ENCODE measurements around the gene DLGAP3.

Gene DLGAP3

DNA sequence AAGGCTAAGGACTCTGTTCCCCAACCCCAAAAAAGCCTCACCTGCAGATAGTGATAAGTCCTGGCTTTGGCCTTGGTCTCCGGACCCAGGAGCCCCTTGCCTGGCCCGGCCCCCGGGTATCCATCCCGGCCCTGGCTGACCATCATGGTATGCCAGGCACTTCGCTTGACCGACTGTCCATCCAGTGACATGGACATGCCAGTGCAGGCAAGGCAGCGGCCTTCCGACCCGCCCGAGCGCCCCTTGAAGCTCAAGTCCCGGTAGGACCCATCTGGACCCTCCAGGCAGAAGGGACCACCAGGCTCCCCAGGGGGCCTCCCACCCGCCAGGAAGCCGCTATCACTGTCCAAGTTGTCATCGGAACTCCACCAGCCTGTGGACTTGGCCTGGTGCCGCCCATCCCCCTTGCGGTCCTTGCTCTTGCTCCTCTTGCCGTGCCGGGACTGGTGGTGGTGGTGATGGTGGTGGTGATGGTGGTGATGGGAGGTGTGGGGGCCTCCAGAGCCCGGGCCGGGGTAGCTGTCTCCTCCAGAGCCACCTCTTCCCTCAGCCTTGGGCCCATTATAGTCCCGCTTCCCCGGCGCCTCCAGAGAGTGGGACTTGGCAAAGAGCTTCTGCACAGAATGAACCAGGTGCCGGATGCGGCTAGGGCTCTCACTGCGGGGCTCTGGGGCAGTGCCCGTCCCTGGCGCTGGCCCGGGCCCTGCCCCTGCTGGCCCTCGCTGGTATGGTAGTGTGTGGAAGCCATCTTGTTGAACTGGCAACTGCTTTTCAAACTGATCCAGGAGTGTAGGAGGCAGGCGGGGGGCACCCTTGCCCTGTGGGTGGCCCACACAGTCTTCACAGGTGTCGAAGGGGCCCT lies 25.0 kb downstream of the DLGAP3 start:
- no peak for DNase-seq (ENCODE audit: low read depth)

DNA sequence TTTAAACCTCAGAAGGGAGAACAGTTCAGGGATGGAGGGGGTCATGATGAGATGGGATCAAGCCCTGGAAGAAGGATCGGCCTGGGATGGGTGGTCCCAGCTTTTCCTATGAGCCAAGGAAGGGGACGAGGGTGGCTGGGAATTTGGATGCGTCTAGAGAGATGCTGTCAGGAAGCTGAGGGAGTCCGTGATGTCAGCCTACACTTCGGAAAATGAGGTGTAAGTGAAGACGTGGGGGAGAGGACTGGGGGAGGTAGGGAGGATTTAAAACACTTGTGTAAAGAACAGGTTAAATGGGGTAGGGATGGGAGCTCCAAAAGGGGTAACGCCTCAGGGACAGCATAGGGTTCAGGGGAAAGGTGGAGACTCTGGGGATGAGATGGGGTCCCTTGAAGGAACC lies 27.5 kb downstream of the DLGAP3 start:
- DNase-seq (ENCODE audit: low read depth), result no peak

DNA sequence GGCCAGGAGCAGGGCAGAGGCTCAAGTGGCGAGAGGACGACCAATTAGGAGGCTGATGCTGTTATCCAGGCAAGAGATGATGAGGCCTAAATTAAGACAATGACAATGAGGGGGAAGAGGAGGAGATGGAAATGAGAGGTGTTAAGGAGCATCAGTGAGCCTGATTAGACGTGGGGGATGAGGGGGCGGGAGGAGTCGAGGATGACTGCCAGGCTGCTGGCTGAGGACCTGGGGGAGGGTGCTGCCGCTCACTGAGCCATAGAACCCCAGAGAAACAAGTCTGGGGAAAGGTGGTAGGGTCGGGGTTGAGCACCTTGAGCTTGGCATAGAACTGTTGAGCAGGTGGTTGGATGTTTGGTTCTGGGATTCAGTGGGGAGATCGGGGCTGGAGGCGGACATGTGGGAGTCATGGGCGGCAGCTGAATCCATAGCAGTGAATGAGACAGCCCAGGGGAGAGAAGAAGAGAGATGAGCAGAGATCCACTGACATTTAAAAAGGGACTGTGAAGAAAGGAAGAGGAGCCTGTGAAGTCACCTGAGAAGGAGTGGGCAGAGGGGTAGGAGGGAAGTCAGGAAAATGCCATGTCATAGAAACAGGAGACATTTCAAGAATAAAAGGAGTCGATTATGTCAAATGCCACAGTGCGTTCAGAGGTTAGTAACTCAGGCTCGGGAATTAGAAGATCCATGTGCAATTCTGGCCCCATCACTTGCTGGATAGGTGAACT lies 28.5 kb downstream of the DLGAP3 start:
- no peak for DNase-seq (ENCODE audit: low read depth)

DNA sequence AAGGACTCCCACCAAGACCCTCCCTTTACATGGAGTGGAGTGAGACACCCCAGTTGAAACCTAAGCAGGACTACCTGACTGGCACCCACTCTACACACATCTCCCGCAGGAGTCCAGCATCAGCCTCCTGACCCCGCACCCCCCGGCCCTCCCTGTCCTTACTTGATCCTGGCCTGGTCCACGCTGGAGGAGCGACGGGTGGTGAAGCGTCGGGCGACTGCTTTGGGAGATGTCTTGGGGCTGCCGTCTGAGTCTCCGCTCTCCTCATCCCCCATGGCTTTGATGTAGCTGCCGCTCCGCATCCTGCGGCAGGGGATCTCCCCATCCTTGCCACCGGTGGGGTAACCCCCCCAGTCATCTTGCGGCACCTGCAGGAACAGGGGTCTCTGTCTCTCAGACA lies 29.5 kb downstream of the DLGAP3 start:
- DNase-seq (ENCODE audit: low read depth), result no peak

DNA sequence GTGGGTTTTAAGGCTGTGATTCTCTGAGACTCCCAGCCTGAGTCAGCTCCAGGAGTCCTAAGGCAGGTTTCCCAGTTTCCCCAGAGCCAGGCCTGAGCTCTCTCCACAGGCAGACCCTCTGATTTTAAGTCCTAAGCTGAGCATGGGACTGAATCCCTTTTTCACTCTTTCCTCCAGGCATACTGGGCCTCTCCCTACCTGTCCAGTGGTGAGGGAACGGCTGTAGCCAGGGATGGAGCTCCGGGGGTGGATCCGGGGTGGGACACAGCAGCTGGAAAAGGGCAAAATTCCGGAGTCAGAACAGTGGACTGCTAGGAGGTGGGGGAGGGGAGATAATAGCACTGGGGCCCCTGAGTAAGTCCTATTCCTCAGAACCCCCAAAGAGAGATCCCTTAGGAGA lies 30.0 kb downstream of the DLGAP3 start:
- no peak for DNase-seq (ENCODE audit: low read depth)

DNA sequence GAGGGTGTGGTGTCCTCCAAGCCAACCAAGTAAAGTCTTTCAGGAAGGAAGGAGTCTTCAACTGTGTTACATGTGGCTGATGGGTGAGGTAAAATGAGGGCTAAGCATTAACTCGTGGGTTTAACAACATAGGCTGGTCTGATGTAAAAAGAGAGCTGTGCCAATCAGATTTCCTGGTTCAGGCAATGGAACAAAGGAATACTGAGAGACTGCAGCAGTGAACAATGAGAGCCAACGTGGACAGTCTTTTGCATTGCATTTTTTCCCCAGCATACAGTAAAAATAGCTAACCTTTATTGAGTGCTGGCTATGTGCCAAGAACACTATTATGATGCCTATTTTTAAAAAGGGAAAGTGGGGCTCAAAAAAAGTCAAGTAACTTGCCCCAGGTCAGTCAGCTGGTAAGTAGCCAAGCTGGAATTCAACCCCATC lies 31.1 kb downstream of the DLGAP3 start:
- no peak for DNase-seq (ENCODE audit: low read depth)

DNA sequence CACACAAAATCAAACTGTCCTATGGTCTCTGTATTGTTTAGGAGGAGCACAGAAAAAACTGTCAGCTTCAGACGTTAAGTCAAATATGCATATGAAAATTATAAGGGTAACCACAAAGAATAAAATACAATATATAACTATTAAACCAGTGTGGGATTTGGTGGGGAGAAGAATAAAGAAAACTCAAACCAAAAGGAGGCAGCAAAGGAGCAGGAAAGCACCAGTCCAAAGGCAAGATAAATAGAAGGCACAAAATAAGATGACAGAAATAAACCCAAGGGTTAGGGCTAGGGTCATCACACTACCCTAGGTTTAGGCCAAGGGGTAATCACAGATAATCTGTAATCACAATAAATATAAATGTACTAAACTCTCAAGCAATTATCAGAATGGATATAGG lies 32.8 kb downstream of the DLGAP3 start:
- no peak for DNase-seq (ENCODE audit: low read depth)

DNA sequence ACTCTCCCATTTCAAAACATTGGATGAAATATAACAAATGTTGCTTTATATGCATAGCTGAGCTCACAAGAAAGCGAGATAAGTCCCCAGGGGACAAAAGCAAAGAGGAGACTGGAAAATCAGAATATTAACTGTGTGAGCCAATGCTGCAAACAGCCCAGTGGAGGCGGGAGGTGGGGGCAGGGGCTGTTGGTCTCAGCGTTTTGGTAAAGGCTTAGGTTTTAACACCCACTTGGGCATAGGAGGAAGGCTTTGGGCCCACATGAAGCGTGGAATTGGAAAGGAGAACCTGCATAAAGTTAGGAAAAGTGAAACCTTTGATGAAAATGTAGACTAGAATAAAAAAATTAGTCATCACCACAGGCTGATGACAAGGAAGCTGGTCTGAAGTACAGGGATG lies 39.7 kb downstream of the DLGAP3 start:
- DNase-seq (ENCODE audit: low read depth), result no peak

DNA sequence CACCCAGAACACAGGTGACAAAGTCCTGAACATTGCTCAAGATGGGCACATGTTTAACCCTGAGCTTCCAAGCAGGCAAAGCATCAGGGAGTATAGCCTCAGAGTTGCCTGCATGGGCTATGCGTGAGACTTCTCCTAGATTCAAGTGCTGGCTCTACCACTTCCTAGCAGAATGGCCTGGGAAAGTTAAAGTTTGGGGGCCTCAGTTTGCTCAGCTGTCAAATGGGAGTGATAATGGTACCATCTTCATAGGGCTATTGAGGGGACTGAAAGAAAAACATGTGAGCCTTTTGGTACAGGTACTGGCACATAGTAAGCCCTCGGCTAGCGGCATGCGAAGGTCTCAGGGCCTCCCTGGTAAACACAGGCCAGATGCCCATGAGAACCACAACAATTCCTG lies 41.9 kb downstream of the DLGAP3 start:
- no peak for DNase-seq (ENCODE audit: low read depth)

DNA sequence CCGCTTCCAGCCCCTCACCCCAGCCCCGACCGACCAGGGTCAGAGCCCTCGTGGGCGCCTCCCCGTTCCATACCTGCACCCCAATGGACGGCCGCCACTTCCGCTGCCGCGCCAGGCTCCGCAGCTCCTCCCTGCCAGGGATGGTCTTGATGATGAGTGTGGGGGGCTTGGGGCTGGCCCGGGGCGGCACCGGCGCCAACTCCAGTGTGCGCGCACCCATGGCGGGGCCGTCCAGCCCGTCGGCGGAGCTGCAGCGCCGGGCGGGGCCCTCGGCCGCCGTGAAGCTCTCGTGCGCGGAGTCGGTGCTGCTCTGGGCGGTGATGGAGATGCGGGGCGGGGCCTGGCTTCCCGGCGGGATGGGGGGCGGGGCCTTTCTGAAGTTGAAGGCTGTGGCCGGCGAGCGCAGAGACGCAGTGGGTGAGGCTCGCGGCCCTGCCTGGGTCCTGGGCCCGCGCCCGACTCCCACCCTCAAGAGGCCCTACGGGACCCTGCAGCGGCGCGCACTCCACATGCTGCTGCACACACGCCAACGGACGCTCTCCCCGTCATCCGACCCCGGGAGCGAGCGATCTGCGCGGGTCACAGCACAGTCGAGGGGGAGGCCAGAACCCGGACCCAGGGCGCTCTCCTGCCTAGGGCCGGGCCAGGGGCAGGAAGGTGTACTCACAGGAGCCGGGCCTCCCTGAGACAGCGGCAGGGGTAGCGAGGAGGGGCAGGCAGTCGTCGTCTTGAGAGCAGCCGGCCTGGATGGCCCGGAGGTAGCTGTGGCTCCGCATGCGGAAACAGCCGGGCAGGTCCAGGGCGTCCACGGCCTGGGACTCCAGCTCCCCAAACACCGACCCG lies 43.8 kb downstream of the DLGAP3 start:
- no peak for DNase-seq (ENCODE audit: low read depth)

DNA sequence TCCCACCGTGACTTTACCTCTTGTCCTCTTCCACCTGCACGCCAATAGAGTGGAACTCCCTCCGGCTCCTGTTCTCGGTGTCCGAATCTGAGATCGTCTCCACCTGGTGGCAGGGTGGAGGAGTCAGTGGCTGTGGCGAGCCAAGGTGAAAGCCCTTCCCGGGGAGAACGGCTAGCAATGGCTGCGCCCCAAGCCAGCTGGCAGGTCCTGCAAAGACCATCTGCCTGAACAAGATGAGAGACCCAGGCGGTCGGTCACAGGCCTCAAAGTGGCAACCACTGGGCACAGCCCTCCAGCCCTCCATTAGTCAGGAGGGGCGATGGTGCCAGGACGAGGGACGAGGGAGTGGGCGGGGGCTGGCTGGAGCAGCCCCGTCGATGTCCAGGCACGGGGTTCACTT lies 44.5 kb downstream of the DLGAP3 start:
- no peak for DNase-seq (ENCODE audit: low read depth)

DNA sequence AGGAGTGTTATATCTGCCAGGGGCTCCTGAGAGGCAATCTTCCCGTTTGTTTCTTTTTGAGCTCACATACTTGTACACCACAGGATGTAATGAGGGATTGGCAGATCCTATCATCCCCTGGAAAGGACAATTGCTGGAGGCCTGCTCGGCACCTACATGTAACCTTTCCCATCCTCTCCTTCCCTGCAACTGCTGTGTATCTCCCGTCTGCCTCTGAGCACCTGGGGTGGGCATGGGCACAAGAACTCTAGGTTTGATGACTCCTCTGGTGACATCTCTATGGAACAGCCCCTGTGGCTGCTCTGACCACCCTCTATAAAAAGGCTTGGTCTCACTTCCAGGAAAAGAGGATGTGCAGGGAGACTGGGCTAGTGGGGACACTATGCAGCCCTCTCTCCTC lies 44.9 kb downstream of the DLGAP3 start:
- no peak for DNase-seq (ENCODE audit: low read depth)

DNA sequence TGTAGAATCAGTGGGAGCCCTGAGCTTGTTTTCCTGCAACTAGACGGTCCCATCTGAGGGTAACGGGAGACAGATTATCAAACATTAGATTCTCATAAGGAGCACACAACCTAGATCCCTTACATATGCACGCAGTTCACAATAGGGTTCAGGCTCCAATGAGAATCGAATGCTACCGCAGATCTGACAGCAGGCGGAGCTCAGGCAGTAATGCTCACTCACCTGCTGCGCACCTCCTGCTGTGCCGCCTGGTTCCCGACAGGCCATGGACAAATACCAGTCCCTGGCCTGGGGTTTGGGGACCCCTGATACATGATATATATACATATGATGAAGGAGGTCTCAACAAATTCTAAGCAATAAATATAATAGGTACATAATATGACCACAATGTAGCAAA lies 50.2 kb downstream of the DLGAP3 start:
- DNase-seq (ENCODE audit: low read depth), result no peak

DNA sequence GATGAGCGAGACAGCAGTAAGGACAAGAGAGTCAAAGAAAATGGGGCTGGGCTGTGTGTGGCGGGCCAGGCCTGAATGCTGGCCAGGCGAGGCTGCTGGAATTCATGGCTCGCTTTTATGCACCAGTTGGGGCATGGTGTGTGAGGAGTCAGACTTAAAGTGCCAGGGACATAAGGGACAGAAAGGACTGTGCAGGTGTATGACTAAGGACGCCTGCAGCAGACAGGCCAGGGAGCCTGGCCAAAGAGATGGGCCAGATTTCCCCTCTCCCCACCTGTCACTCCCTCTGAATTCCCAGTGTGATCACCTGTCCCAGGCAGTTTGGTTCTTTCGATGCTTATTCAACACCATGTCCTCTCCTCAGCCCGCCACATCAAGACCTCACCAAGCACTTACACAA lies 53.0 kb downstream of the DLGAP3 start:
- no peak for DNase-seq (ENCODE audit: low read depth)

DNA sequence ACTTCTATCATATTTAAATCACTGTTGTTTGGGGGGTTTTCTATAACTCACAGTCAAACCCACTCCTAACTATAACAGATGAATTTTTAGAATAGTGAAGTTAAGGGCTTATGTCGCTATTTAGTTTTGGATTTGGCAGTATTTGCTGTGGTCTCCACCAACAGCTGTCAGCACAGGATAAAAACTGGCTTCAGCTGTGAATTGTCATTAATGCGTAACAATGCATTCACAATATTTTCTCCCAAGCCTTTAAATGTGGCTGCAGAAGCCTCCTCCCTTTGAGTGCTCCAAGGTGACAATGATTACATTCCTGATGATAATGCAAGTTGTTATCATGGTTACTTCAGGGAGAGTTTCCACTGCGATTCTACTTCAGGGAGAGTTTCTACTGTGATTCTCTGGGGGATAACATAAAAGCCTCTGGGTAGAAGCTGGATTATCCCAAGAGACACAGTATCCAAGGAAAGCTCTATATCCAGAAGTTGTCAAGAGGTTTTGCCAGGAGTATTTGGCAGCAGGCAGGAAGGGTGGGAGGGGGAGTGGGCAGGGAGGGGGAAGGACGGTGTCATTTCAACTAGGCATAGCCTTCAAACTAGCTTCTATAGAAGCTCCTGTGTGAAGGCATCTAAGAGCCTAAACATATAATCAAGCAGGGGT lies 55.0 kb downstream of the DLGAP3 start:
- no peak for DNase-seq (ENCODE audit: low read depth)

DNA sequence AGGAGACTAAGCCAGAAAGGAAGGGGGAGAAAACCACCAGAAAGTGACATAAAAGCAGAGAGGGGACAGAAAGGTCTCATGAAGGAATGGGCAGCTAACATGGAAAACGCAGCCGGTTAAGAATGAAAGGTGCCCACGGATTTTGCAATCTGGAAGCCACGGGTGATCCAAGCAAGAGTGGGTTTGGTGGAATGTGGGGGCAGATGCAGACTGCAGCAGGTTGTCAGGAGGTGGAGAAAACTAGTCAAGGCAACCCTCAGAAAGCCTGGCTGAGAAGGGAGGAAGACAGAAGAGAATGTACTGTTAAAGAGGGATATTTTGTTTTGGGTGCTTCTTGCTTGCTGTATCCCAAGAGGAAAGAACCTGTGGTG lies 57.3 kb downstream of the DLGAP3 start:
- no peak for DNase-seq (ENCODE audit: low read depth)

DNA sequence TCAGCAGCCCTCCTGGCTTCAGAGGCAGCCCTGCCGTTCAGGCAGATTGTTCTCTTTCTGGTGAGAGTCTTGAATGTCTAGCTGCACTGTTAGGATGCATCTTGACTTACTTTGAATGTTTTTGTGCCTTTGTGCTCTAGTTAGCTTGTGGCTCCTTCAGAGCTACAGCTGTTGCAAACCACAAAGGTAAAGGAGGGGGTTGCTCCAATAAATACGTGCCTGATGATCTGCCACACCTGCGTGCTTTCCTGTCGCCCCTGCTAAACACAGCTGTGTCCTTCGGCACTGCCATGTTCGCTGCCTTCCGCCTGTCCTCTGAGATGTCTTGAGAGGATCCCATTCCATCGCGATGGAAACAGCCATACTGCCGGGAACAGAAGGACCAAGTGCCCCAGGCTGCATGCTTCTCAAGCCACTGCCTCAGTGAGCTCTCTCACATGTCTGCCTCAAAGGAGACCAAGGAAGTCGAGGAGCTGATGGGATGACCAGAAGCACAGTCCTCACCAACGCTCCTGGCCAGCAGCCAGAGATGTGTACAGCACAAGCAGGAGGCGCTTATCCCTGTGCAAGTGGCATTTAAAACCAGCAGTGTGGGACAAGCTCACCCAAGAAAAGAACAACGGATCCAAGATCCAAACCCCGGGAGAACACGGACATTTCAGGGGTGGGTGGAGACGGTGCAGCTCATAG lies 57.9 kb downstream of the DLGAP3 start:
- no peak for DNase-seq (ENCODE audit: low read depth)

DNA sequence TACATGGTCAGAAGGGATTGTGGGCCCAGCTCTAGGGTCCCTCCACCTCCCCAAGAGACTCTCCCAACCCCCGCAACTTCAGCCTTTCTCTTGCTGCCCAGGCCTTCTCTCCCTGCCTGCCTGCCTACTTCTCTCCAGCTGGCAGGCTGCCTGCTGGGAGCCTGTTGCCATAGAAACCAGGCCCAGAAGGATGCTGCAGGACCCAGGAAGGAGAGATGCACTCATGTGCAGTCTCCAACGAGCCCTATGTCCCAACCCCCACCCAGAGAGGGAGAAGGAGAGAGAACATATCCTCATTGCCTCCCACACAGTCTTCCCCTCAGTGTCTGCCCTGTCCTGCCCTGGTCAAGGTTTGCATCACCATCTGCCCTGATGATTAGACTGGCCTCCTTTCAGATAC lies 59.1 kb downstream of the DLGAP3 start:
- DNase-seq (ENCODE audit: low read depth), result no peak

DNA sequence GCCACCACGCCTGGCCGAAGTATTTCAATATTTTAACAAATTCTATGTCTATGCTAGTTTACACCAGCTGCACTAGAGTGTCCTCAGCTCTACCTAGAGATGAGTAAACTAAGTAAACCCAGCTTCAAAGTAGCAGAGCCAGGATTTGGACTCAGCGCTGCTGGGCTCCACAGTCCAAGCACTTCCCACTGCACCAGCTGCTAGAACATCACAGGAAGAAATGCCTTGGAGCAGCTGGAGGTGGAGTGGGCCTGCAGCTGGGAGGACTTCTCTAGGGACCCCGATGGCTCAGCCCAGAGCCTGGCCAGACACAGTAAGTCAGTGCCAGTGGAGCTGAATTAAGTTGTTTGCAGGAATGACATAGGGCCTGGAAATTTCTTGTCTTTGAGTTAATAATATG lies 59.7 kb downstream of the DLGAP3 start:
- no peak for DNase-seq (ENCODE audit: low read depth)

DNA sequence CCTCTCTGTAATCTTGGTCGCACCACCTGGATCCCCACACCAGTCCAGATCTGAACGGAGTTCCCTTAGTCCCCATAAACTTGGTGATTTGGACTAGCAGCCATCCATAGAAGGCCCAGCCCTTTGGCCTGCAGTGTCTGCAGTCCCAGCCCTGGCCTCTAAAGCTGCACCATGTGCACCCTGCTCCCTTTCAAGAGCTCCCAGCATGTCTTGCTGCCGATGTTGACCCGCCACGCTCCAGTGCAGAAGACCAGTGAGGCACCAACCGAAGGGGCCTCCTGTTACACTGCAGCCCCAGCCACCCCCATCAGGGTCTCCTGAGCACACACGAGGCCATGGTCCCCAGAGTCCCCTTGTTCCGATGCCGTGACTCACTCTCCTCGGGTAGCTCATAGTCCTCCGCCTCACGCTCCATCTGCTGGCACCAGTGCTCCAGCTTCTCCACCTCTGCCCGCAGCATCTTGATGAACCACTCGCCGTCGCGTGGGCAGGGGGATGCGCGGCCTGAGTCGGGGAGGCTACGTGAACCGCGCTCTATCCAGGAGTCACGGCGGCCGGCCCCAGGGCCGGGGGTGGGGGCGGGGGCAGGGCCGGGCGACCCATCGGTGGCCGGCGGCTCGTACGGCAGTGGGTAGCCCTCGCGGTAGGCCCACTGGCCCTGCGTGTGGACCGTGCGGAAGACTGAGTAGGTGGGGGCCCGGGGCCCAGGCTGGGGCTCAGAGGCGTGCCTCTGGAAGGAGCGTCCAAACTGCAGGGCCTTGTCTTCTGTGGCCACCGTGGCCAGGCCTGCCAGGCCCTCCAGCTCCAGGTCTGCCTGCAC lies 61.0 kb downstream of the DLGAP3 start:
- no peak for DNase-seq (ENCODE audit: low read depth)

DNA sequence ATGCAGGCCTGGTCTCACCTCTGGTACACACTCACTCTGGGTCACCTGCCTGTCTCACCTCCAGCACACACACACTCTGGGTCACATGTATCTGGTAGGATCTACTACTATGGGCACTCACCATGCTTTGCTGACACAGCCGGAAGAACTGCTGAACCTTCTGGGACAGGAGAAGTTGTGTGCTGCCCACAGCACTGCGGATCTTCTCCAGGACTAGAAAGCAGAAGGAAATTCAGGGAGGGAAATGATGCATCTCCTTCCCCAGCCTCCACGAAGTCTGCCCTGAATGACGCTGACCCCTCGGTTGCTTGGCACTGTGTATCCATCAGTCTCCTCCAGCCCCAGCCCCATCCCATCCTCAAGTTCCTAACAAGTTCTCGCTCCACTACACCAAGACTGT lies 62.0 kb downstream of the DLGAP3 start:
- DNase-seq (ENCODE audit: low read depth), result no peak

Data from T follicular helper cell (primary cell).